H1 (cell line): ENCODE data around the gene ALDH7A1. TPM values are rescaled to one million over a fixed set of nuclear protein-coding genes. Genes with fewer than 3 reads are reported as not detected.

ENCODE experiments used
- PHF8 ChIP-seq: fragments of 200-600 bp; sonication (generic); conservative IDR thresholded peaks from 2 replicates; pipeline ENCODE4 v1.7.1; 2012; ENCODE audit warnings: low read depth, mild to moderate bottlenecking, inconsistent platforms, low read length, moderate library complexity
- polyA plus RNA-seq, 7 experiments: library from polyadenylated mRNA; depleted of rRNA in 3 of 7; stranded (reverse) in 5 of 7; unstranded in 2 of 7; fragments of >200 nt in 5 of 7; fragments of 200-250 nt in 2 of 7; gene quantifications; 1 replicate in 5 of 7; 2 replicates in 1 of 7; 4 replicates in 1 of 7; pipeline versions ENCODE4 v1.2.1 to v1.2.3, GENCODE V29; 2011 to 2013; ENCODE audit warnings: missing spikeins in 2 of 7, mixed read lengths in 2 of 7
- total RNA-seq: library from RNA; stranded (reverse); fragmentation: NEBNext Ultra II Directional; extraction: Animal tissue kit (Norgen Biotek cat#: 25700); gene quantifications from 2 replicates; pipeline ENCODE4 v1.2.1, GENCODE V29; 2021
- TF ChIP-seq, protein P1 (sequence below): IDR thresholded peaks from 2 replicates; pipeline ENCODE4 v1.6.1; 2012; ENCODE audit warnings: inconsistent platforms

Gene ALDH7A1
- total and polyA plus RNA-seq, 2 of the 8 experiments (the other 6 are each of a cell fraction or from before 2014, with no cell fraction given): 99.6 to 225 TPM

DNA sequence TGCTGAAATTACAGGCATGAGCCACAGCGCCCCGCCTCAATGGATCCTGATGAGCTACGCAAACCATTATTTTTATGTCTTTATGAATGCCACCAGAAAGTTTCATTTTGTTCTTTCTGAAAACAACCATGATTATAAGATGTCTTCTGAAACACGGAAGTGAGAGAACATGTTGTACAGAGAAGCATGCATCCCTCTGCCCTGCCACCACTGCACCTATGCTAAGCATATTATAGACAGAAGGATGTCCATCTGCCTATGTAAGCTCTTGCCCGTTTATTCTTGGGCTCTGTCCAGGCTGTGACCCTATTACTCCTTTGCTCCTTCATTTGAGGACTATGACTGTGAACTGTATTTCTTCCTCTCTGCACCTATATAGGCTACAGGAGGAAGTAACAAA lies 97.5 kb downstream of the ALDH7A1 start (continued):
- TF ChIP-seq, protein P1, sequence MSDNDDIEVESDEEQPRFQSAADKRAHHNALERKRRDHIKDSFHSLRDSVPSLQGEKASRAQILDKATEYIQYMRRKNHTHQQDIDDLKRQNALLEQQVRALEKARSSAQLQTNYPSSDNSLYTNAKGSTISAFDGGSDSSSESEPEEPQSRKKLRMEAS: no peak
- TF ChIP-seq PHF8: no peak
- TF ChIP-seq, all 59 proteins: peak for 0
